Islet precursor cell (in vitro differentiated cells): Measurements from ENCODE around the gene HHIP.
"Not testable (repeated sequence)": the region's sequence is repeated elsewhere in the genome, so short reads cannot be mapped to it uniquely, and the experiment has no call there.

Source experiments
- DNase-seq: peaks from one replicate; pipeline ENCODE4 v3.0.0-alpha.2; 2018

HHIP gene

GRCh38 chr4:144757969-144758368 is 112.0 kb downstream of the HHIP start:
- no peak for DNase-seq

DNA sequence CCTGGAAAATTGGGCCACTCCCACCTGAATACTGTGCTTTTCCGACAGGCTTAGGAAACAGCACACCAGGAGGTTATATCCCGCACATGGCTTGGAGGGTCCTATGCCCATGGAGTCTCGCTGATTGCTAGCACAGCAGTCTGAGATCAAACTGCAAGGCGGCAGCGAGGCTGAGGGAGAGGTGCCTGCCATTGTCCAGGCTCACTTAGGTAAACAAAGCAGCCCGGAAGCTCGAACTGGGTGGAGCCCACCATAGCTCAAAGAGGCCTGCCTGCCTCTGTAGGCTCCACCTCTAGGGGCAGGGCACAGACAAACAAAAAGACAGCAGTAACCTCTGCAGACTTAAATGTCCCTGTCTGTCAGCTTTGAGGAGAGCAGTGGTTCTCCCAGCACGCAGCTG is 122.9 kb downstream of the HHIP start:
- not testable (repeated sequence) for DNase-seq

- no peak for DNase-seq
These were observed 132.4 kb downstream of the HHIP start for GRCh38 chr4:144778364-144778763.

DNA sequence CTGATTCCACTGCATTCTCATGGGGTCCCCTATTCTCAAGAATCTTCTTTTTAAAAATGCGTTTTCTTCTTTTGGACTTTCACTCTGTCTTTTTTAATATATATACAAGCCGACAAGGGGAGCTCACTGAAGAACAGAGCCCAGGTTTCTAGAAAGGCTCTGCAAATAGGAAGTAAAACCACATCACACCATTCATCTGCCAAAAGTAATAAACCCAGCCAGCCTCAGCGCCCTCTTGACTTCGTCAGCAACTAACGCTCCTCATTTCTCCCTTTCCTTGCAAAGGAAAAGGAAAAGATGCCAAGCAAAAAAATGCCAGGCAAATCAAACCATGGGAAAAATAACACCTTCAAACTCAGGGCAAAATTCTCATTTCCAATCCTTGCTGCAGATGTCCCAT is 136.4 kb downstream of the HHIP start:
- no peak for DNase-seq

DNA sequence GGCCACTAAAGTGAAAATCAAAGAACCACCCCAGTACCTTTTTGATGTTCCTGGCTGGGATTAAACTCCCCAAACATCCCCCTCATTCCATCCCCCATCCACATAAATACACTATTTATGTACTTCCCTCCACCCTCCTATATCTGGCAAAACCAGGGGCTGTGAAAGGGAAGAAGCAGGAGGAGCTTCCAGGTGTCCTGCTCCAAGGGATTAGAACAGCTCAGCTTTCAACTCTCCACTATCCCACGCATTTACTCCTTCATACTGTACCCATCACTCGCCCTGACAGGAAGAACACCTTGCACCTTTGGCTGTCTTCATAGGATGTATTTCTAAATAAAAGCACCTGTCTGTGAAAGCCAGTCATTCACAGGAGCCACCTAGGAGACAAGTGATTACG is 140.0 kb downstream of the HHIP start:
- no peak for DNase-seq

- no peak for DNase-seq
These were observed 141.7 kb downstream of the HHIP start for GRCh38 chr4:144787365-144788258.

GRCh38 chr4:144788469-144788868 is 142.5 kb downstream of the HHIP start:
- no peak for DNase-seq

DNA sequence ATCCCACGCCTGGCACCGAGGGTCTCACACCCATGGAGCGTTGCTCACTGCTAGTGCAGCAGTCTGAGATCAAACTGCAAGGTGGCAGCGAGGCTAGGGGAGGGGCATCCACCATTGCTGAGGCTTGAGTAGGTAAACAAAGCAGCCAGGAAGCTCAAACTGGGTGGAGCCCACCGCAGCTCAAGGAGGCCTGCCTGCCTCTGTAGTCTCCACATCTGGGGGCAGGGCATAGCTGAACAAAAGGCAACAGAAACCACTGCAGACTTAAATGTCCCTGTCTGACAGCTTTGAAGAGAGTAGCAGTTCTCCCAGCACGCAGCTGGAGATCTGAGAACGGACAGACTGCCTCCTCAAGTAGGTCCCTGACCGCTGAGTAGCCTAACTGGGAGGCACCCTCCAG is 146.0 kb downstream of the HHIP start:
- DNase-seq, result not testable (repeated sequence)
